HepG2 (cell line): ENCODE results near the gene ANXA5. TPM values are rescaled to one million over a fixed set of nuclear protein-coding genes. Genes with fewer than 3 reads are reported as not detected.
A peak's percentile ranks its signal among the peaks of the same experiment; 100 is the strongest.

Experiments
- AGO2 ChIP-seq: fragments of 200-400 bp; formaldehyde crosslinking; optimal IDR thresholded peaks from 2 replicates; pipeline ENCODE3; 2017; ENCODE audit warnings: mild to moderate bottlenecking, low read depth, low read length, moderate library complexity
- ATF6 ChIP-seq: sonication (generic); formaldehyde crosslinking; conservative IDR thresholded peaks from 2 replicates; pipeline ENCODE4 v1.4.0; 2020; ENCODE audit warnings: missing genetic modification reagents
- BHLHE40 ChIP-seq: IDR thresholded peaks from 2 replicates; pipeline ENCODE4 v1.6.1; 2011; ENCODE audit warnings: low read length, improper control_type of control experiment
- DBP ChIP-seq: sonication (generic); formaldehyde crosslinking; IDR thresholded peaks from 2 replicates; pipeline ENCODE4 v1.4.0; 2020; ENCODE audit warnings: missing genetic modification reagents; ENCODE audit errors: not compliant biosample characterization
- FOXA3 ChIP-seq: IDR thresholded peaks from 2 replicates; pipeline ENCODE4 v1.6.1; 2016; ENCODE audit warnings: missing genetic modification reagents, missing compliant biosample characterization
- IRF2 ChIP-seq: IDR thresholded peaks from 2 replicates; pipeline ENCODE4 v1.6.1; 2018; ENCODE audit warnings: missing genetic modification reagents, missing compliant biosample characterization
- KLF13 ChIP-seq: sonication (generic); formaldehyde crosslinking; IDR thresholded peaks from 2 replicates; pipeline ENCODE4 v1.4.0; 2020; ENCODE audit warnings: mild to moderate bottlenecking, missing genetic modification reagents
- KLF15 ChIP-seq: sonication (generic); formaldehyde crosslinking; IDR thresholded peaks from 2 replicates; pipeline ENCODE4 v1.8.1; 2023; ENCODE audit warnings: borderline replicate concordance, mild to moderate bottlenecking, inconsistent platforms, missing genetic modification reagents, mixed read lengths
- NFE2L1 ChIP-seq: sonication (generic); formaldehyde crosslinking; IDR thresholded peaks from 2 replicates; pipeline ENCODE4 v1.4.0; 2020; ENCODE audit warnings: missing genetic modification reagents, mild to moderate bottlenecking, borderline replicate concordance
- PAWR ChIP-seq: sonication (generic); formaldehyde crosslinking; IDR thresholded peaks from 2 replicates; pipeline ENCODE4 v1.4.0; 2020; ENCODE audit warnings: missing genetic modification reagents, mild to moderate bottlenecking, borderline replicate concordance
- RXRA ChIP-seq: sonication (generic); formaldehyde crosslinking; IDR thresholded peaks from 2 replicates; pipeline ENCODE4 v1.5.1; 2020; ENCODE audit warnings: missing genetic modification reagents
- SNAI1 ChIP-seq: sonication (generic); formaldehyde crosslinking; IDR thresholded peaks from 2 replicates; pipeline ENCODE4 v1.5.0; 2020; ENCODE audit warnings: mild to moderate bottlenecking, missing genetic modification reagents, borderline replicate concordance
- SNRNP70 ChIP-seq: fragments of 200-400 bp; formaldehyde crosslinking; IDR thresholded peaks from 2 replicates; pipeline ENCODE4 v1.6.1; 2017; ENCODE audit warnings: mild to moderate bottlenecking, low read depth, low read length, moderate library complexity
- SP4 ChIP-seq: sonication (generic); formaldehyde crosslinking; IDR thresholded peaks from 2 replicates; pipeline ENCODE4 v1.8.1; 2023; ENCODE audit warnings: mild to moderate bottlenecking, missing genetic modification reagents
- TARDBP ChIP-seq: sonication (generic); formaldehyde crosslinking; IDR thresholded peaks from 2 replicates; pipeline ENCODE4 v1.8.0; 2022; ENCODE audit warnings: mild to moderate bottlenecking, missing genetic modification reagents
- TRIM24 ChIP-seq: sonication (generic); formaldehyde crosslinking; IDR thresholded peaks from 2 replicates; pipeline ENCODE4 v1.8.0; 2022; ENCODE audit warnings: mild to moderate bottlenecking, missing genetic modification reagents
- ZFP90 ChIP-seq: sonication (generic); formaldehyde crosslinking; IDR thresholded peaks from 2 replicates; pipeline ENCODE4 v1.8.0; 2022; ENCODE audit warnings: missing genetic modification reagents, mild to moderate bottlenecking, inconsistent platforms, borderline replicate concordance
- ZMAT5 ChIP-seq: sonication (generic); formaldehyde crosslinking; IDR thresholded peaks from 2 replicates; pipeline ENCODE4 v1.5.0; 2020; ENCODE audit warnings: mild to moderate bottlenecking, low read depth, missing genetic modification reagents, borderline replicate concordance
- ZNF260 ChIP-seq: sonication (generic); formaldehyde crosslinking; IDR thresholded peaks from 2 replicates; pipeline ENCODE4 v1.4.0; 2020; ENCODE audit warnings: missing genetic modification reagents, low read depth, mild to moderate bottlenecking, borderline replicate concordance
- ZNF276 ChIP-seq: sonication (generic); formaldehyde crosslinking; IDR thresholded peaks from 2 replicates; pipeline ENCODE4 v1.4.0; 2020; ENCODE audit warnings: mild to moderate bottlenecking, low read depth, missing genetic modification reagents
- ZNF556 ChIP-seq: sonication (generic); formaldehyde crosslinking; IDR thresholded peaks from 2 replicates; pipeline ENCODE4 v1.4.0; 2020; ENCODE audit warnings: mild to moderate bottlenecking, missing genetic modification reagents, borderline replicate concordance
- ZNF562 ChIP-seq: sonication (generic); formaldehyde crosslinking; IDR thresholded peaks from 2 replicates; pipeline ENCODE4 v1.8.0; 2022; ENCODE audit warnings: missing genetic modification reagents, borderline replicate concordance
- ZNF652 ChIP-seq: IDR thresholded peaks from 2 replicates; pipeline ENCODE4 v1.6.1; 2016; ENCODE audit warnings: low read depth, borderline replicate concordance
- ZNF782 ChIP-seq: sonication (generic); formaldehyde crosslinking; IDR thresholded peaks from 2 replicates; pipeline ENCODE4 v1.4.0; 2020; ENCODE audit warnings: missing genetic modification reagents, mild to moderate bottlenecking, borderline replicate concordance
- ZSCAN31 ChIP-seq: sonication (generic); formaldehyde crosslinking; IDR thresholded peaks from 2 replicates; pipeline ENCODE4 v1.5.0; 2020; ENCODE audit warnings: low read depth, mild to moderate bottlenecking, missing genetic modification reagents
- polyA plus RNA-seq, 8 experiments: library from polyadenylated mRNA; depleted of rRNA in 3 of 8; stranded (reverse) in 7 of 8; unstranded in 1 of 8; fragments of >200 nt; fragmentation: Illumina TruSeq in 4 of 8; extraction: Trizol in 4 of 8; gene quantifications; 2 replicates each; pipeline versions ENCODE4 v1.2.1 to v1.2.3, GENCODE V29; 2011 to 2016; ENCODE audit warnings: low read depth in 4 of 8, missing spikeins in 1 of 8, mixed read lengths in 1 of 8; ENCODE audit not compliant: insufficient read depth in 1 of 8
- total RNA-seq, 5 experiments: library from RNA; depleted of rRNA; stranded (reverse); fragments of >200 nt; fragmentation: Illumina TruSeq; extraction: Trizol; gene quantifications; 2 replicates each; pipeline ENCODE4 v1.2.3, GENCODE V29; 2016; ENCODE audit warnings: low read depth in 1 of 5

Gene ANXA5
- total and polyA plus RNA-seq, 2 of the 13 experiments (the other 11 are each of a cell fraction or from before 2014, with no cell fraction given) = 209 to 342 TPM

- 0 out of 2 replicates have a peak, but pooled peaks have one; percentile 8 for TF ChIP-seq RXRA
- TF ChIP-seq ZSCAN31 (CRISPR knock-in tag) = no peak
- TF ChIP-seq ZFP90 (CRISPR knock-in tag) = no peak; the same call in 1 of the 2 replicates
- 0 out of 2 replicates have a peak, but pooled peaks have one; percentile 20 for TF ChIP-seq TARDBP (CRISPR knock-in tag)
- no peak for TF ChIP-seq SNAI1 (CRISPR knock-in tag)
- no peak for TF ChIP-seq ZMAT5 (CRISPR knock-in tag)
- no peak for TF ChIP-seq KLF13 (CRISPR knock-in tag)
- TF ChIP-seq ZNF652 = no peak
- TF ChIP-seq TRIM24 (CRISPR knock-in tag) = no peak
- TF ChIP-seq ZNF276 (CRISPR knock-in tag) = no peak
- no peak for TF ChIP-seq BHLHE40
- no peak for TF ChIP-seq SNRNP70
- peak; percentile 40; the same call in 1 of the 2 replicates for TF ChIP-seq PAWR (CRISPR knock-in tag)
- TF ChIP-seq ZNF562 = no peak
- TF ChIP-seq DBP = no peak
- no peak for TF ChIP-seq ATF6 (CRISPR knock-in tag)
- no peak for TF ChIP-seq NFE2L1 (CRISPR knock-in tag)
- TF ChIP-seq FOXA3 (CRISPR knock-in tag) = no peak
- no peak for TF ChIP-seq ZNF782 (CRISPR knock-in tag)
- TF ChIP-seq ZNF260 = no peak
- peak; percentile 79 for TF ChIP-seq AGO2
- no peak; the same call in 1 of the 2 replicates for TF ChIP-seq ZNF556 (CRISPR knock-in tag)
- TF ChIP-seq KLF15 (CRISPR knock-in tag) = no peak; the same call in 1 of the 2 replicates
- peak; percentile 16; the same call in 1 of the 2 replicates for TF ChIP-seq IRF2
- peak; percentile 18; the same call in 1 of the 2 replicates for TF ChIP-seq SP4
Observed at GRCh38 chr4:121696581-121697461, at the start of gene ANXA5 (continued).
